Cardiac fibroblast (primary cell): ENCODE results near the gene THSD7A.

Source experiments
- DNase-seq, 2 donors: peaks; one replicate each; pipeline versions ENCODE4 v3.0.0 to v3.0.0-alpha.2; 2010; ENCODE audit warnings: low read depth in 2 of 2
- H3K4me3 ChIP-seq, 2 donors: replicated peaks in 1 of 2; 1 replicate in 1 of 2; 2 replicates in 1 of 2; pipeline ENCODE4 v1.5.1; 2011; ENCODE audit warnings: low read depth in 2 of 2, low read length in 2 of 2, mild to moderate bottlenecking in 2 of 2, moderate library complexity in 1 of 2
- CTCF ChIP-seq: IDR thresholded peaks from one replicate; pipeline ENCODE4 v1.5.1; 2011; ENCODE audit warnings: low read depth, mild to moderate bottlenecking, low read length, inconsistent platforms

Gene THSD7A

GRCh38 chr7:11404355-11404754, 427.6 kb downstream of the THSD7A start:
- no peak overlapping the region for H3K4me3 ChIP-seq
- DNase-seq, result no peak
- no peak for TF ChIP-seq CTCF

- H3K4me3 ChIP-seq, result no peak overlapping the region
- no peak for TF ChIP-seq CTCF
- DNase-seq, result no peak
Observed at GRCh38 chr7:11403781-11404180, 428.2 kb downstream of the THSD7A start.

GRCh38 chr7:11394438-11394837, 437.6 kb downstream of the THSD7A start:
- no peak for TF ChIP-seq CTCF
- DNase-seq, result no peak
- no peak overlapping the region for H3K4me3 ChIP-seq

GRCh38 chr7:11379641-11380040, 452.4 kb downstream of the THSD7A start:
- TF ChIP-seq CTCF, result no peak
- H3K4me3 ChIP-seq, result no peak overlapping the region
- no peak for DNase-seq

- H3K4me3 ChIP-seq, result no peak overlapping the region
- no peak for TF ChIP-seq CTCF
- no peak for DNase-seq
Observed at GRCh38 chr7:11376529-11376928, 455.5 kb downstream of the THSD7A start.

- H3K4me3 ChIP-seq, result no peak overlapping the region
- no peak for DNase-seq
- TF ChIP-seq CTCF, result no peak
Observed at GRCh38 chr7:11374629-11375028, 457.4 kb downstream of the THSD7A start.

- H3K4me3 ChIP-seq, result no peak overlapping the region
- peak; percentile 50 for TF ChIP-seq CTCF
- peak; percentile 22 to 38 for DNase-seq
Observed at GRCh38 chr7:11373546-11374142, 458.4 kb downstream of the THSD7A start.
